Gastroesophageal sphincter (tissue), 4 donors: ENCODE data around the gene CRYBA4. TPM values are rescaled to one million over a fixed set of nuclear protein-coding genes. Genes with fewer than 3 reads are reported as not detected.

Experiments
- ATAC-seq: fragments of 150-250 bp; one replicate; pipeline ENCODE4 v1.9.1; 2016; ENCODE audit warnings: mild to moderate bottlenecking, moderate library complexity
- H3K27ac ChIP-seq, 4 donors: fragments of 200-600 bp; sonication (generic) in 3 of 4; 1 replicate in 3 of 4; 2 replicates in 1 of 4; pipeline ENCODE4 v1.5.1; 2016 to 2019
- H3K27me3 ChIP-seq: fragments of 200-600 bp; sonication (generic); one replicate; pipeline ENCODE4 v1.5.1; 2019
- H3K36me3 ChIP-seq, 2 donors: fragments of 200-600 bp; sonication (generic); one replicate each; pipeline ENCODE4 v1.5.1; 2019; ENCODE audit warnings: control low read depth in 1 of 2
- H3K4me1 ChIP-seq, 3 donors: fragments of 200-600 bp; sonication (generic); 1 replicate in 2 of 3; 2 replicates in 1 of 3; pipeline ENCODE4 v1.5.1; 2016 to 2019; ENCODE audit warnings: control low read depth in 2 of 3
- H3K4me3 ChIP-seq, 2 donors: fragments of 200-600 bp; sonication (generic); one replicate each; pipeline ENCODE4 v1.5.1; 2019; ENCODE audit warnings: mild to moderate bottlenecking in 1 of 2, moderate library complexity in 1 of 2
- H3K9me3 ChIP-seq, 3 donors: fragments of 200-600 bp; sonication (generic); one replicate each; pipeline ENCODE4 v1.5.1; 2017 to 2019; ENCODE audit warnings: control low read depth in 2 of 3
- CTCF ChIP-seq, 4 experiments: fragments of 200-600 bp in 2 of 4; fragments of 450-650 bp in 2 of 4; sonication (generic) in 1 of 4; IDR thresholded peaks; one replicate each; pipeline ENCODE4 v1.5.1; 2017 to 2019; ENCODE audit warnings: antibody characterized with exemption in 4 of 4, mild to moderate bottlenecking in 2 of 4, moderate library complexity in 2 of 4
- EP300 ChIP-seq: sonication (generic); formaldehyde crosslinking; IDR thresholded peaks from one replicate; pipeline ENCODE4 v1.6.1; 2017; ENCODE audit warnings: antibody characterized with exemption, mild to moderate bottlenecking
- POLR2A ChIP-seq, 2 donors: fragments of 450-650 bp; IDR thresholded peaks; one replicate each; pipeline ENCODE4 v1.6.1; 2017; ENCODE audit warnings: antibody characterized with exemption in 2 of 2, mild to moderate bottlenecking in 2 of 2, moderate library complexity in 1 of 2
- POLR2AphosphoS5 ChIP-seq: sonication (generic); formaldehyde crosslinking; IDR thresholded peaks from one replicate; pipeline ENCODE4 v1.6.1; 2017; ENCODE audit warnings: antibody characterized with exemption
- WGBS, 2 donors: methylation state at CpG; one replicate each; pipeline ENCODE4 v1.1.5; 2018; ENCODE audit warnings: low coverage in 1 of 2; 5-methylcytosine and 5-hydroxymethylcytosine counted together
- total RNA-seq, 4 donors: library from RNA; depleted of rRNA; stranded (reverse); fragments of >200 nt; gene quantifications; one replicate each; pipeline ENCODE4 v1.1.0, GENCODE V29; 2016

CRYBA4 gene
- total RNA-seq, 4 donors from 2014 or later: not detected

- WGBS, 2 donors: 82 to 88% methylated on average over 12 to 14 of the region's 18 CpGs
Measured at GRCh38 chr22:26629988-26630761, 8.4 kb downstream of the CRYBA4 start.

GRCh38 chr22:26631282-26631681 is 9.5 kb downstream of the CRYBA4 start:
- ATAC-seq: no peak
- H3K27ac ChIP-seq: no peak overlapping the region
- H3K27me3 ChIP-seq: peaks cover 27% of the 10 kb centered on the region
- 85 to 97% methylated on average over 3 to 4 of the region's 4 CpGs for WGBS, 2 donors
- H3K9me3 ChIP-seq: peaks cover 0 to 9% (median 0%) of the 10 kb centered on the region in 3 donors
- TF ChIP-seq EP300 (no peak), POLR2AphosphoS5 (no peak), CTCF (IDR thresholded peaks at IDR 0.05) (no peak), POLR2A (IDR thresholded peaks at IDR 0.05) (no peak)
- H3K36me3 ChIP-seq: no peaks in the 10 kb centered on the region
- H3K4me3 ChIP-seq: no peak overlapping the region
- no peaks in the 10 kb centered on the region for H3K4me1 ChIP-seq

More at GRCh38 chr22:26629988-26630761, 8.4 kb downstream of the CRYBA4 start:
- peaks cover 0 to 9% (median 0%) of the 10 kb centered on the region in 3 donors for H3K9me3 ChIP-seq
- H3K36me3 ChIP-seq: no peaks in the 10 kb centered on the region
- H3K27ac ChIP-seq: no peak overlapping the region
- no peaks in the 10 kb centered on the region for H3K4me1 ChIP-seq
- peaks cover 23% of the 10 kb centered on the region for H3K27me3 ChIP-seq
- ATAC-seq: no peak
- H3K4me3 ChIP-seq: no peak overlapping the region
- TF ChIP-seq POLR2AphosphoS5 (no peak), POLR2A (IDR thresholded peaks at IDR 0.05) (no peak), EP300 (no peak), CTCF (IDR thresholded peaks at IDR 0.05) (no peak)

- ATAC-seq: peak; percentile 51
- H3K27ac ChIP-seq: peak overlapping the region in 1 of 4 donors; percentile 10
- TF ChIP-seq CTCF (IDR thresholded peaks at IDR 0.05) (no peak), POLR2AphosphoS5 (no peak), POLR2A (IDR thresholded peaks at IDR 0.05) (no peak), EP300 (no peak)
Measured at GRCh38 chr22:26632422-26633155, 10.8 kb downstream of the CRYBA4 start.

GRCh38 chr22:26634189-26634588 is 12.4 kb downstream of the CRYBA4 start:
- TF ChIP-seq EP300 (no peak), POLR2A (IDR thresholded peaks at IDR 0.05) (no peak), CTCF (IDR thresholded peaks at IDR 0.05) (no peak), POLR2AphosphoS5 (no peak)
- ATAC-seq: no peak

More at GRCh38 chr22:26632422-26633155, 10.8 kb downstream of the CRYBA4 start:
- H3K9me3 ChIP-seq: peaks cover 0 to 9% (median 0%) of the 10 kb centered on the region in 3 donors
- 37 to 56% methylated on average over 8 of the region's 8 CpGs for WGBS, 2 donors
- no peaks in the 10 kb centered on the region for H3K4me1 ChIP-seq
- H3K27me3 ChIP-seq: peaks cover 35% of the 10 kb centered on the region
- H3K4me3 ChIP-seq: no peak overlapping the region
- H3K36me3 ChIP-seq: no peaks in the 10 kb centered on the region

More at GRCh38 chr22:26634189-26634588, 12.4 kb downstream of the CRYBA4 start:
- Histone ChIP-seq H3K9me3 (peaks cover 0 to 9% (median 0%) of the 10 kb centered on the region in 3 donors), H3K27me3 (peaks cover 51% of the 10 kb centered on the region), H3K4me3 (no peak overlapping the region), H3K4me1 (no peaks in the 10 kb centered on the region), H3K27ac (no peak overlapping the region), H3K36me3 (no peaks in the 10 kb centered on the region)
- 80 to 86% methylated on average over 1 to 3 of the region's 3 CpGs for WGBS, 2 donors
